HepG2 (cell line): Measurements from ENCODE around the gene PNLDC1. TPM values are rescaled to one million over a fixed set of nuclear protein-coding genes. Genes with fewer than 3 reads are reported as not detected.
A peak's percentile ranks its signal among the peaks of the same experiment; 100 is the strongest.

Experiments used
- ATAC-seq: fragments of 200-7000 bp; cut with Tn5 transposase; 3 replicates; pipeline ENCODE4 v1.9.1; 2020; ENCODE audit warnings: mild to moderate bottlenecking, moderate library complexity
- BruUV-seq: library from RNA; stranded (reverse); fragments of 400-500 nt; replicated peaks from 2 replicates; lab custom pipeline; 2021; lab: Mats Ljungman, UMichigan
- CTCF ChIA-PET: fragments of 300-600 bp; formaldehyde crosslinking; extraction: SDS; loops from one replicate; lab custom pipeline; 2021; ENCODE audit warnings: low total read pairs, inconsistent platforms, low intra/inter-chr PET ratio; lab: Yijun Ruan, JAX
- POLR2A ChIA-PET: fragments of 350-600 bp; sonication (Branson Sonifier 250); formaldehyde crosslinking; loops from one replicate; lab custom pipeline; 2020; ENCODE audit warnings: antibody characterized with exemption, inconsistent platforms; lab: Yijun Ruan, JAX
- DNase-seq: peaks from one replicate; pipeline ENCODE4 v3.0.0-alpha.2; 2015; ENCODE audit warnings: low spot score
- FAIRE-seq: peaks from 3 replicates; lab custom pipeline; 2011; peaks lifted over from hg19 to GRCh38; lab: Jason Lieb, UNC
- H2AFZ ChIP-seq: one replicate; pipeline ENCODE4 v1.6.1; 2011; ENCODE audit warnings: low read length, inconsistent platforms
- H3K27ac ChIP-seq: fragments of 300-600 bp; 3 replicates; pipeline ENCODE4 v1.8.0; 2011; ENCODE audit warnings: mixed run types, mild to moderate bottlenecking, mixed read lengths, low read length, inconsistent platforms; ENCODE audit not compliant: insufficient read depth; ENCODE audit errors: extremely low read length
- H3K27me3 ChIP-seq, 2 experiments: fragments of 200-600 bp in 1 of 2; 2 replicates in 1 of 2; 3 replicates in 1 of 2; pipeline versions ENCODE4 v1.6.0 to v1.8.0; 2011; ENCODE audit warnings: low read length in 2 of 2, mild to moderate bottlenecking in 2 of 2, moderate library complexity in 2 of 2, inconsistent platforms in 1 of 2; ENCODE audit not compliant: insufficient read depth in 2 of 2, control insufficient read depth in 1 of 2
- H3K36me3 ChIP-seq, 2 experiments: fragments of 200-600 bp in 1 of 2; replicated peaks in 1 of 2; 2 replicates in 1 of 2; 3 replicates in 1 of 2; pipeline versions ENCODE4 v1.5.1 to v1.8.0; 2011; ENCODE audit warnings: low read length in 2 of 2, inconsistent platforms in 1 of 2; ENCODE audit not compliant: insufficient read depth in 2 of 2, control insufficient read depth in 1 of 2
- H3K4me1 ChIP-seq: 2 replicates; pipeline ENCODE4 v1.5.1; 2012; ENCODE audit warnings: low read length, inconsistent platforms; ENCODE audit not compliant: insufficient read depth
- H3K4me2 ChIP-seq: 2 replicates; pipeline ENCODE4 v1.6.0; 2011; ENCODE audit warnings: low read depth, low read length, inconsistent platforms
- H3K4me3 ChIP-seq, 3 experiments: fragments of 200-600 bp in 1 of 3; sonication (generic), shearing (Covaris generic) in 1 of 3; replicated peaks in 1 of 3; 2 replicates each; pipeline ENCODE4 v1.5.1; 2011 to 2016; ENCODE audit warnings: low read length in 3 of 3, inconsistent platforms in 2 of 3, low read depth in 2 of 3, mild to moderate bottlenecking in 2 of 3, control low read depth in 1 of 3, mixed read lengths in 1 of 3; ENCODE audit not compliant: insufficient read depth in 1 of 3
- H3K79me2 ChIP-seq: one replicate; pipeline ENCODE4 v1.6.1; 2011; ENCODE audit warnings: low read length, inconsistent platforms; ENCODE audit not compliant: insufficient read depth
- H3K9ac ChIP-seq: 2 replicates; pipeline ENCODE4 v1.6.0; 2011; ENCODE audit warnings: mild to moderate bottlenecking, low read depth, low read length, inconsistent platforms; ENCODE audit not compliant: insufficient read depth
- H3K9me3 ChIP-seq: 2 replicates; pipeline ENCODE4 v1.5.1; 2012; ENCODE audit warnings: mild to moderate bottlenecking, low read length
- H4K20me1 ChIP-seq: 2 replicates; pipeline ENCODE4 v1.6.0; 2011; ENCODE audit warnings: inconsistent platforms, mild to moderate bottlenecking, low read length, moderate library complexity; ENCODE audit not compliant: insufficient read depth
- AGO2 ChIP-seq: fragments of 200-400 bp; formaldehyde crosslinking; optimal IDR thresholded peaks from 2 replicates; pipeline ENCODE3; 2017; ENCODE audit warnings: mild to moderate bottlenecking, low read depth, low read length, moderate library complexity
- EZH2 ChIP-seq: conservative IDR thresholded peaks from 2 replicates; pipeline ENCODE4 v1.6.1; 2012; ENCODE audit warnings: mild to moderate bottlenecking, low read depth, low read length, moderate library complexity
- MAF1 ChIP-seq: sonication (generic); formaldehyde crosslinking; IDR thresholded peaks from 2 replicates; pipeline ENCODE4 v1.5.0; 2020; ENCODE audit warnings: missing genetic modification reagents, borderline replicate concordance
- MAX ChIP-seq: IDR thresholded peaks from 2 replicates; pipeline ENCODE4 v1.6.1; 2012; ENCODE audit warnings: inconsistent platforms
- POLR2AphosphoS5 ChIP-seq: IDR thresholded peaks from 2 replicates; pipeline ENCODE4 v1.6.1; 2012; ENCODE audit warnings: low read depth, low read length
- POLR2G ChIP-seq: fragments of 200-400 bp; formaldehyde crosslinking; IDR thresholded peaks from 2 replicates; pipeline ENCODE4 v1.6.1; 2018; ENCODE audit warnings: mild to moderate bottlenecking, low read depth, low read length, moderate library complexity
- SIN3A ChIP-seq: IDR thresholded peaks from 2 replicates; pipeline ENCODE4 v1.6.1; 2011; ENCODE audit warnings: low read depth, mild to moderate bottlenecking, control low read depth, low read length, borderline replicate concordance
- TBP ChIP-seq: sonication (generic); formaldehyde crosslinking; IDR thresholded peaks from 2 replicates; pipeline ENCODE4 v1.5.0; 2020; ENCODE audit warnings: missing genetic modification reagents
- TP53 ChIP-seq: sonication (generic); formaldehyde crosslinking; conservative IDR thresholded peaks from 2 replicates; pipeline ENCODE4 v1.4.0; 2020; ENCODE audit warnings: missing genetic modification reagents
- ZNF513 ChIP-seq: sonication (generic); formaldehyde crosslinking; conservative IDR thresholded peaks from 2 replicates; pipeline ENCODE4 v1.5.0; 2020; ENCODE audit warnings: missing genetic modification reagents
- ZNF569 ChIP-seq: sonication (generic); formaldehyde crosslinking; IDR thresholded peaks from 2 replicates; pipeline ENCODE4 v1.5.0; 2020; ENCODE audit warnings: mild to moderate bottlenecking, missing genetic modification reagents, moderate library complexity, borderline replicate concordance
- ZNF709 ChIP-seq: sonication (generic); formaldehyde crosslinking; IDR thresholded peaks from 2 replicates; pipeline ENCODE4 v1.5.0; 2020; ENCODE audit warnings: mild to moderate bottlenecking, missing genetic modification reagents
- ZNF781 ChIP-seq: sonication (generic); formaldehyde crosslinking; IDR thresholded peaks from 2 replicates; pipeline ENCODE4 v1.5.1; 2020; ENCODE audit warnings: borderline replicate concordance, mild to moderate bottlenecking, missing genetic modification reagents; ENCODE audit errors: not compliant biosample characterization
- ZXDC ChIP-seq: sonication (generic); formaldehyde crosslinking; IDR thresholded peaks from 2 replicates; pipeline ENCODE4 v1.5.0; 2020; ENCODE audit warnings: mild to moderate bottlenecking, missing genetic modification reagents
- WGBS: methylation state at CpG from one replicate; pipeline ENCODE4 v1.1.6; 2017; ENCODE audit warnings: low lambda C conversion rate; 5-methylcytosine and 5-hydroxymethylcytosine counted together
- in situ Hi-C: cut with HindIII; loops from 2 replicates; pipeline ENCODE4 v1.10.0; 2017; ENCODE audit warnings: low pct_unique_long_range_greater_than_20kb; ENCODE audit not compliant: extremely low pct_ligation_motif_present
- intact Hi-C: fragments of 100-400 bp; cut with micrococcal nuclease; formaldehyde crosslinking; loops from one replicate; pipeline ENCODE4 v1.10.0; 2022; ENCODE audit not compliant: unreplicated experiment
- polyA plus RNA-seq, 8 experiments: library from polyadenylated mRNA; depleted of rRNA in 3 of 8; stranded (reverse) in 7 of 8; unstranded in 1 of 8; fragments of >200 nt; fragmentation: Illumina TruSeq in 4 of 8; extraction: Trizol in 4 of 8; gene quantifications; 2 replicates each; pipeline versions ENCODE4 v1.2.1 to v1.2.3, GENCODE V29; 2011 to 2016; ENCODE audit warnings: low read depth in 4 of 8, missing spikeins in 1 of 8, mixed read lengths in 1 of 8; ENCODE audit not compliant: insufficient read depth in 1 of 8
- total RNA-seq, 5 experiments: library from RNA; depleted of rRNA; stranded (reverse); fragments of >200 nt; fragmentation: Illumina TruSeq; extraction: Trizol; gene quantifications; 2 replicates each; pipeline ENCODE4 v1.2.3, GENCODE V29; 2016; ENCODE audit warnings: low read depth in 1 of 5
- TF ChIP-seq, protein P1 (sequence below): sonication (generic); formaldehyde crosslinking; conservative IDR thresholded peaks from 2 replicates; pipeline ENCODE4 v1.8.1; 2023; ENCODE audit warnings: missing genetic modification reagents

Gene PNLDC1
- total and polyA plus RNA-seq, 2 of the 13 experiments (the other 11 are each of a cell fraction or from before 2014, with no cell fraction given), result not detected

- no peak for TF ChIP-seq MAF1
- peak; percentile 56 for TF ChIP-seq POLR2AphosphoS5
- peak; percentile 32 for TF ChIP-seq AGO2
- TF ChIP-seq POLR2G, result peak; percentile 67; the same call in 1 of the 2 replicates
- TF ChIP-seq ZNF709 (CRISPR knock-in tag), result no peak
- TF ChIP-seq SIN3A, result 0 out of 2 replicates have a peak, but pooled peaks have one; percentile 48
- TF ChIP-seq ZNF513, result no peak
- TF ChIP-seq ZNF569 (CRISPR knock-in tag), result no peak
These were observed 21.5 kb upstream of the PNLDC1 start (continued) for GRCh38 chr6:159778542-159779103.

DNA sequence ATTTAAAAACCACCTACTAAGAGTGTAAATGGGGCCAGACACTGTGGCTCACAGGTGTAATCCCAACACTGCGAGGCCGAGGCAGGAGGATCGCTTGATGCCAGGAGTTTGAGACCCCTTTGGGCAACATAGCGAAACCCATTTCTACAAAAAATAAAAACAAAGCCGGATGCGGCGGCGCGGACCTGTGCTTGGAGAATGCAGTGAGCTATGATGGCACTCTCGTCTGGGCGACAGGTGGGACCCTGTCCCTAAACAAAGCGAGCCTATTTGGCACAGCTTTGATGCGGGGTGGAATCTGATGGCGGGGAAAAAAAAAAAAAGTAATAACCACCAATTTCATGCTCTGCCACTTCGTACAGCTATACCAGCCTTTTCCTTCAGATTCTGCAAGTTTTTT, 11.8 kb upstream of the PNLDC1 start:
- Histone ChIP-seq H3K9me3 (no peaks in the 10 kb centered on the region), H4K20me1 (peaks cover 21% of the 10 kb centered on the region), H3K4me2 (peak overlapping the region; percentile 99), H3K27me3 (no peaks in the 10 kb centered on the region; a peak in 1 of 5 replicates), H2AFZ (no peak overlapping the region), H3K4me3 (peak overlapping the region; percentile 85 to 94 (median 91)), H3K36me3 (peaks cover 6 to 44% of the 10 kb centered on the region in 2 experiments; a peak in 4 of 5 replicates), H3K79me2 (peaks cover 89% of the 10 kb centered on the region), H3K9ac (peak overlapping the region; percentile 92), H3K4me1 (peaks cover 68% of the 10 kb centered on the region), H3K27ac (peak overlapping the region; percentile 91)
- ChIA-PET CTCF (no interaction called here), POLR2A (interaction anchor here (3.6 to 7.1 kb wide), 6 partner anchors 9 to 94 kb away, joined by 29 to 165 read pairs (median 78); partner anchors contain the start of genes ACAT2, PNLDC1, SOD2 and WTAP)
- no TSS peak for BruUV-seq
- in situ Hi-C loops (loop anchor here (5.0 kb wide), 1 partner anchor 61 kb away; the partner anchor contains the start of gene WTAP), intact Hi-C loops (loop anchor here (2.0 kb wide), 1 partner anchor 61 kb away; the partner anchor contains the start of gene WTAP)
- no peak for DNase-seq
- no peak for FAIRE-seq
- WGBS, result 6% methylated on average over 15 of the region's 15 CpGs
- ATAC-seq, result no peak
- TF ChIP-seq TP53 (CRISPR knock-in tag), result 0 out of 2 replicates have a peak, but pooled peaks have one; percentile 29
- TF ChIP-seq MAX, result no peak
- peak; percentile 38 for TF ChIP-seq ZNF781
- TF ChIP-seq, protein P1, sequence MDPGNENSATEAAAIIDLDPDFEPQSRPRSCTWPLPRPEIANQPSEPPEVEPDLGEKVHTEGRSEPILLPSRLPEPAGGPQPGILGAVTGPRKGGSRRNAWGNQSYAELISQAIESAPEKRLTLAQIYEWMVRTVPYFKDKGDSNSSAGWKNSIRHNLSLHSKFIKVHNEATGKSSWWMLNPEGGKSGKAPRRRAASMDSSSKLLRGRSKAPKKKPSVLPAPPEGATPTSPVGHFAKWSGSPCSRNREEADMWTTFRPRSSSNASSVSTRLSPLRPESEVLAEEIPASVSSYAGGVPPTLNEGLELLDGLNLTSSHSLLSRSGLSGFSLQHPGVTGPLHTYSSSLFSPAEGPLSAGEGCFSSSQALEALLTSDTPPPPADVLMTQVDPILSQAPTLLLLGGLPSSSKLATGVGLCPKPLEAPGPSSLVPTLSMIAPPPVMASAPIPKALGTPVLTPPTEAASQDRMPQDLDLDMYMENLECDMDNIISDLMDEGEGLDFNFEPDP, result 0 out of 2 replicates have a peak, but pooled peaks have one; percentile 15
- 0 out of 2 replicates have a peak, but pooled peaks have one; percentile 20 for TF ChIP-seq TBP (CRISPR knock-in tag)
- no peak for TF ChIP-seq EZH2
- TF ChIP-seq ZXDC, result no peak
